ENCODE measurements around the gene CPNE9.

DNA sequence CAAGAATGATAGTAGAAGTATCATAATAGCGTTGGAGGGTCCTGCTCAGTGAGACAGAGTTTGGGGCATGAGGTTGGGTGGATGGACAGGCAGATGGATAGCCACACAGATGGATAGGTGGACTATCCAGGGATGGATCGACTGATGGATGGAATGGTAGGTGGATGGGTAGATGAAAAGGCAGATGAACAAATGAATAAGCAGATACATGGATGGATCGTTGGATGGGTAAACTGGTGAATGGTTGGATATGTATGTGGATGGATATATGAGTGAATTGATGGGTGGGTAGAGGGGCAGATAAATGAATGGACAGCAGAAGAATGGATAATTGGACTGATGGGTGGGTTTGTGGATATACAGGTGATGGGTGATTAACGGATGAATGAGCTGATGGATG lies 9.5 kb downstream of the CPNE9 start:
- TF ChIP-seq, protein P1, sequence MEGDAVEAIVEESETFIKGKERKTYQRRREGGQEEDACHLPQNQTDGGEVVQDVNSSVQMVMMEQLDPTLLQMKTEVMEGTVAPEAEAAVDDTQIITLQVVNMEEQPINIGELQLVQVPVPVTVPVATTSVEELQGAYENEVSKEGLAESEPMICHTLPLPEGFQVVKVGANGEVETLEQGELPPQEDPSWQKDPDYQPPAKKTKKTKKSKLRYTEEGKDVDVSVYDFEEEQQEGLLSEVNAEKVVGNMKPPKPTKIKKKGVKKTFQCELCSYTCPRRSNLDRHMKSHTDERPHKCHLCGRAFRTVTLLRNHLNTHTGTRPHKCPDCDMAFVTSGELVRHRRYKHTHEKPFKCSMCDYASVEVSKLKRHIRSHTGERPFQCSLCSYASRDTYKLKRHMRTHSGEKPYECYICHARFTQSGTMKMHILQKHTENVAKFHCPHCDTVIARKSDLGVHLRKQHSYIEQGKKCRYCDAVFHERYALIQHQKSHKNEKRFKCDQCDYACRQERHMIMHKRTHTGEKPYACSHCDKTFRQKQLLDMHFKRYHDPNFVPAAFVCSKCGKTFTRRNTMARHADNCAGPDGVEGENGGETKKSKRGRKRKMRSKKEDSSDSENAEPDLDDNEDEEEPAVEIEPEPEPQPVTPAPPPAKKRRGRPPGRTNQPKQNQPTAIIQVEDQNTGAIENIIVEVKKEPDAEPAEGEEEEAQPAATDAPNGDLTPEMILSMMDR (IDR thresholded peaks at IDR 0.05) = no peak
- no peak for TF ChIP-seq EZH2 (IDR thresholded peaks at IDR 0.05)
- no peak for TF ChIP-seq EZH2phosphoT487 (IDR thresholded peaks at IDR 0.05)

All from neural progenitor cell (in vitro differentiated cells).